Bronchial epithelial cell (primary cell): ENCODE measurements around the gene POLR3G. TPM values are rescaled to one million over a fixed set of nuclear protein-coding genes. Genes with fewer than 3 reads are reported as not detected.

Experiments
- DNase-seq: peaks from one replicate; pipeline ENCODE4 v3.0.0-alpha.2; 2010; ENCODE audit warnings: low read depth
- FAIRE-seq: peaks from 2 replicates; lab custom pipeline; 2011; peaks lifted over from hg19 to GRCh38; lab: Jason Lieb, UNC
- H3K27me3 ChIP-seq: 2 replicates; pipeline ENCODE4 v1.5.1; 2011; ENCODE audit warnings: low read length; ENCODE audit not compliant: control insufficient read depth, insufficient read depth
- H3K36me3 ChIP-seq: 2 replicates; pipeline ENCODE4 v1.5.1; 2011; ENCODE audit warnings: low read length; ENCODE audit not compliant: control insufficient read depth, insufficient read depth
- H3K4me3 ChIP-seq: 2 replicates; pipeline ENCODE4 v1.5.1; 2011; ENCODE audit warnings: mild to moderate bottlenecking, low read depth, low read length, control low read depth
- total RNA-seq: library from RNA; depleted of rRNA; stranded (reverse); fragments of >200 nt; gene quantifications from 2 replicates; pipeline ENCODE4 v1.2.1, GENCODE V29; 2014
- TF ChIP-seq, protein P1 (sequence below): IDR thresholded peaks from 2 replicates; pipeline ENCODE4 v1.5.1; 2011; ENCODE audit warnings: mild to moderate bottlenecking, moderate library complexity, low read length, control low read depth, inconsistent platforms; ENCODE audit not compliant: insufficient read depth, severe bottlenecking

Gene POLR3G
- total RNA-seq, 1 donor from 2014 or later, result 7.9 TPM

GRCh38 chr5:90548069-90548593, 73.5 kb downstream of the POLR3G start:
- TF ChIP-seq, protein P1, sequence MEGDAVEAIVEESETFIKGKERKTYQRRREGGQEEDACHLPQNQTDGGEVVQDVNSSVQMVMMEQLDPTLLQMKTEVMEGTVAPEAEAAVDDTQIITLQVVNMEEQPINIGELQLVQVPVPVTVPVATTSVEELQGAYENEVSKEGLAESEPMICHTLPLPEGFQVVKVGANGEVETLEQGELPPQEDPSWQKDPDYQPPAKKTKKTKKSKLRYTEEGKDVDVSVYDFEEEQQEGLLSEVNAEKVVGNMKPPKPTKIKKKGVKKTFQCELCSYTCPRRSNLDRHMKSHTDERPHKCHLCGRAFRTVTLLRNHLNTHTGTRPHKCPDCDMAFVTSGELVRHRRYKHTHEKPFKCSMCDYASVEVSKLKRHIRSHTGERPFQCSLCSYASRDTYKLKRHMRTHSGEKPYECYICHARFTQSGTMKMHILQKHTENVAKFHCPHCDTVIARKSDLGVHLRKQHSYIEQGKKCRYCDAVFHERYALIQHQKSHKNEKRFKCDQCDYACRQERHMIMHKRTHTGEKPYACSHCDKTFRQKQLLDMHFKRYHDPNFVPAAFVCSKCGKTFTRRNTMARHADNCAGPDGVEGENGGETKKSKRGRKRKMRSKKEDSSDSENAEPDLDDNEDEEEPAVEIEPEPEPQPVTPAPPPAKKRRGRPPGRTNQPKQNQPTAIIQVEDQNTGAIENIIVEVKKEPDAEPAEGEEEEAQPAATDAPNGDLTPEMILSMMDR, result no peak
- DNase-seq (peak; percentile 46), FAIRE-seq (no peak)
- Histone ChIP-seq H3K27me3 (peaks cover 2% of the 10 kb centered on the region), H3K36me3 (no peaks in the 10 kb centered on the region), H3K4me3 (no peak overlapping the region)

DNA sequence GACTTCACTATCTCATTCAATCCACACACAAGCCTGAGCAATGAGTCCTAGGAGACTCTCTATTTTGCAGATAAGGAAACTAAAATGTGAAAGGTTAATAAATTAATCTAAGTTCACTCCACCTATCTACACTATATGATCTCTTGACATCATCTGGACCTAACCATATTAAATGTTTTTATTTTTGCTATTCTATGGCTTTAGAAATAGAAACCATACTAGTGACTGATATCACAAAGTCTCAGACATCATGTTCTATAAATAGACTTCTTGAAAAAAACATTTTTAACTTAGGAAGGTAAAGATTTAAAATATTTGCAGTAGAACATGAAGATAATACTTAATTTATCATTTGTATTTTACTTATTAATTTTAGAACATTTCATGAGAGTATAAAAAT, 74.6 kb downstream of the POLR3G start:
- Histone ChIP-seq H3K4me3 (no peak overlapping the region), H3K27me3 (peaks cover 2% of the 10 kb centered on the region), H3K36me3 (no peaks in the 10 kb centered on the region)
- FAIRE-seq, result no peak
- TF ChIP-seq, protein P1, result no peak
- DNase-seq, result no peak

- DNase-seq, result no peak
- Histone ChIP-seq H3K27me3 (peaks cover 2% of the 10 kb centered on the region), H3K4me3 (no peak overlapping the region), H3K36me3 (no peaks in the 10 kb centered on the region)
- TF ChIP-seq, protein P1, result no peak
- FAIRE-seq, result no peak
Observed at GRCh38 chr5:90549729-90550275, 75.1 kb downstream of the POLR3G start.

DNA sequence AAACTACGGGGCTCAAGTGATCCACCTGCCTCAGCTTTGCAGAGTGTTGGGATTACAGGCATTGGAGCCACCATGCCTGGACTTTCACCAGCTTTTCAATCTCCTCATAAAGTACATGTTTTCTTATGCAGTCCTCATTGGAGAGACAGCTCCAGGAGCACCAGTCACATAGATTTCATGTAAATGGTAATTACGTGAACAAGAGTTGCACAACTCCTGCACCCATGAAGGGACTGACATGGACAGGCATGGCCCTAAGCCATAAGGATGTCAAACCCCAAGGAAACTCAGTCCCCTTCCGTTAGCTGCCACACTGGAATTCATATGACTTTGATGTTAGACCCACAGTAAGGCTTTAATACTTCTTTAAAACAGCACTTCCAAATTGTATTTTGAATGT, 76.3 kb downstream of the POLR3G start:
- DNase-seq (no peak), FAIRE-seq (no peak)
- no peaks in the 10 kb centered on the region for H3K36me3 ChIP-seq
- H3K27me3 ChIP-seq, result peaks cover 2% of the 10 kb centered on the region
- H3K4me3 ChIP-seq, result no peak overlapping the region
- TF ChIP-seq, protein P1, result no peak

- H3K36me3 ChIP-seq, result no peaks in the 10 kb centered on the region
- peaks cover 2% of the 10 kb centered on the region for H3K27me3 ChIP-seq
- H3K4me3 ChIP-seq, result no peak overlapping the region
- TF ChIP-seq, protein P1, result no peak
- no peak for FAIRE-seq
- DNase-seq, result no peak
Observed at GRCh38 chr5:90551376-90551775, 76.7 kb downstream of the POLR3G start.

DNA sequence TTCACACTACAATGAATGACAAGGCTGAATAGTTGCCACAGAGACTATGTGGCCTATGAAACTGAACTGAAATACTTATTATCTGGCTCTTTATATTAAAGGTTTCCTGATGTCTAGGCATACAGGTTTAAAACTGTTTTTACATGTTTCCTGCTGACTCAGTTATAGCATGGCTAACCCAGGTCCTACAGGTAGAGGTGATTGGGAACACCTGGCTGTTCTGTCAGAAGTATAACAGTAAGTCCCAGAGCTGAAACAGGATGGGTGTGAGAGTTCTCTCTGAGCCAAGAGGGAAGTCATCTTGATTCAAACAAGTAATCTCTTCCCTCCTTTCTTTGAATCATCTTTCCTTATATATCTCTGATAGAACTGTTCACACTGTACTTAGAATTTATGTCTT, 79.0 kb downstream of the POLR3G start:
- H3K4me3 ChIP-seq, result no peak overlapping the region
- TF ChIP-seq, protein P1, result no peak
- no peaks in the 10 kb centered on the region for H3K36me3 ChIP-seq
- FAIRE-seq (no peak), DNase-seq (peak; percentile 78)
- peaks cover 8% of the 10 kb centered on the region for H3K27me3 ChIP-seq
